ENCODE data around the gene TVP23C. TPM values are rescaled to one million over a fixed set of nuclear protein-coding genes. Genes with fewer than 3 reads are reported as not detected.

TVP23C gene
- total RNA-seq, 1 experiment from 2014 or later = 7.4 TPM

GRCh38 chr17:15483431-15483830 is 79.9 kb downstream of the TVP23C start:
- H3K36me3 ChIP-seq (ENCODE audit: insufficient read depth, low read length, poor library complexity, severe bottlenecking) = no peaks in the 10 kb centered on the region
- no peaks in the 10 kb centered on the region for H3K9me3 ChIP-seq (ENCODE audit: low read depth, low read length, poor library complexity, severe bottlenecking)
- intact Hi-C loops (cut with micrococcal nuclease; ENCODE audit: unreplicated experiment) = no loop called here
- CTCF ChIA-PET = no interaction called here
- POLR2A ChIA-PET (ENCODE audit: low non-redundant PET) = no interaction called here
- TF ChIP-seq CTCF (conservative IDR thresholded peaks at IDR 0.05; ENCODE audit: low read depth, low read length) = no peak
- no peak for TF ChIP-seq EZH2 (IDR thresholded peaks at IDR 0.05; ENCODE audit: borderline replicate concordance, low read depth, low read length, poor library complexity, severe bottlenecking)
- DNase-seq (ENCODE audit: low spot score) = no peak
- H3K27me3 ChIP-seq (replicated peaks; ENCODE audit: insufficient read depth, low read depth, low read length, poor library complexity) = no peaks in the 10 kb centered on the region
- no peak overlapping the region for H3K27ac ChIP-seq (ENCODE audit: low read depth, low read length, poor library complexity, severe bottlenecking)
- H3K4me3 ChIP-seq (ENCODE audit: low read depth, low read length, poor library complexity, severe bottlenecking) = no peak overlapping the region
- BruUV-seq (replicated peaks) = no TSS peak
- H3K4me1 ChIP-seq (ENCODE audit: insufficient read depth, low read length, poor library complexity, severe bottlenecking) = no peaks in the 10 kb centered on the region

- no peaks in the 10 kb centered on the region for H3K27me3 ChIP-seq (replicated peaks; ENCODE audit: insufficient read depth, low read depth, low read length, poor library complexity)
- H3K4me3 ChIP-seq (ENCODE audit: low read depth, low read length, poor library complexity, severe bottlenecking) = no peak overlapping the region
- CTCF ChIA-PET = no interaction called here
- TF ChIP-seq EZH2 (IDR thresholded peaks at IDR 0.05; ENCODE audit: borderline replicate concordance, low read depth, low read length, poor library complexity, severe bottlenecking) = no peak
- no peak for TF ChIP-seq CTCF (conservative IDR thresholded peaks at IDR 0.05; ENCODE audit: low read depth, low read length)
- no peaks in the 10 kb centered on the region for H3K4me1 ChIP-seq (ENCODE audit: insufficient read depth, low read length, poor library complexity, severe bottlenecking)
- intact Hi-C loops (cut with micrococcal nuclease; ENCODE audit: unreplicated experiment) = no loop called here
- BruUV-seq (replicated peaks) = no TSS peak
- POLR2A ChIA-PET (ENCODE audit: low non-redundant PET) = no interaction called here
- no peak for DNase-seq (ENCODE audit: low spot score)
- H3K36me3 ChIP-seq (ENCODE audit: insufficient read depth, low read length, poor library complexity, severe bottlenecking) = no peaks in the 10 kb centered on the region
- H3K27ac ChIP-seq (ENCODE audit: low read depth, low read length, poor library complexity, severe bottlenecking) = no peak overlapping the region
- no peaks in the 10 kb centered on the region for H3K9me3 ChIP-seq (ENCODE audit: low read depth, low read length, poor library complexity, severe bottlenecking)
These were observed 80.8 kb downstream of the TVP23C start for GRCh38 chr17:15482476-15482875.

- CTCF ChIA-PET = no interaction called here
These were observed 81.8 kb downstream of the TVP23C start for GRCh38 chr17:15481481-15481880.

More at GRCh38 chr17:15481481-15481880, 81.8 kb downstream of the TVP23C start:
- no peaks in the 10 kb centered on the region for H3K27me3 ChIP-seq (replicated peaks; ENCODE audit: insufficient read depth, low read depth, low read length, poor library complexity)
- BruUV-seq (replicated peaks) = no TSS peak
- no peaks in the 10 kb centered on the region for H3K9me3 ChIP-seq (ENCODE audit: low read depth, low read length, poor library complexity, severe bottlenecking)
- no peak overlapping the region for H3K4me3 ChIP-seq (ENCODE audit: low read depth, low read length, poor library complexity, severe bottlenecking)
- intact Hi-C loops (cut with micrococcal nuclease; ENCODE audit: unreplicated experiment) = no loop called here
- TF ChIP-seq CTCF (conservative IDR thresholded peaks at IDR 0.05; ENCODE audit: low read depth, low read length) = no peak
- no peak for TF ChIP-seq EZH2 (IDR thresholded peaks at IDR 0.05; ENCODE audit: borderline replicate concordance, low read depth, low read length, poor library complexity, severe bottlenecking)
- H3K27ac ChIP-seq (ENCODE audit: low read depth, low read length, poor library complexity, severe bottlenecking) = no peak overlapping the region
- H3K36me3 ChIP-seq (ENCODE audit: insufficient read depth, low read length, poor library complexity, severe bottlenecking) = no peaks in the 10 kb centered on the region
- no peaks in the 10 kb centered on the region for H3K4me1 ChIP-seq (ENCODE audit: insufficient read depth, low read length, poor library complexity, severe bottlenecking)
- POLR2A ChIA-PET (ENCODE audit: low non-redundant PET) = no interaction called here
- no peak for DNase-seq (ENCODE audit: low spot score)
